Measurements from ENCODE around the gene ATP2A2.

ATP2A2 gene

DNA sequence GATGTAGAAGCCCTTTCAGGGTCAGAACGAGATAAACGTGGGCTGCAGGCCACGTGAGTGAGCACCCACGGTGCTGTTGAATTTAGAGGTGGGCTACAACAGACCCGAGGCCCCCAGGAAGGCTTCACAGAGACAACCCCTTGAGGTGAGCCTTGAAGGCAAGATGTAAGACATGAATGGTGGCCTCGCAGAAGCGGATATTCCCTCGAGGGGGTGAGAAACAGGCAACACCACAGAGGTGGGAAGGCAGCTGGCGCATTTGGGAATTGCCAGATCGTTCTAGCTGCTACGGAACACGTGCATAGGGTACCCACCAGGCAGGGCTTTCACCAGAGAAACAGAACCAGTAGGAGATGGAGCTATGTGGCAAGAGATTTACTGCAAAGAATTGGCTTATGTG lies 22.6 kb upstream of the ATP2A2 start:
- H3K4me3 ChIP-seq (ENCODE audit: low read depth, low read length) = no peak overlapping the region

- no peak overlapping the region for H3K4me3 ChIP-seq (ENCODE audit: low read depth, low read length)
These were observed 18.3 kb upstream of the ATP2A2 start for GRCh38 chr12:110262442-110263388.

- no peak overlapping the region for H3K4me3 ChIP-seq (ENCODE audit: low read depth, low read length)
These were observed 14.6 kb upstream of the ATP2A2 start for GRCh38 chr12:110266381-110266960.

DNA sequence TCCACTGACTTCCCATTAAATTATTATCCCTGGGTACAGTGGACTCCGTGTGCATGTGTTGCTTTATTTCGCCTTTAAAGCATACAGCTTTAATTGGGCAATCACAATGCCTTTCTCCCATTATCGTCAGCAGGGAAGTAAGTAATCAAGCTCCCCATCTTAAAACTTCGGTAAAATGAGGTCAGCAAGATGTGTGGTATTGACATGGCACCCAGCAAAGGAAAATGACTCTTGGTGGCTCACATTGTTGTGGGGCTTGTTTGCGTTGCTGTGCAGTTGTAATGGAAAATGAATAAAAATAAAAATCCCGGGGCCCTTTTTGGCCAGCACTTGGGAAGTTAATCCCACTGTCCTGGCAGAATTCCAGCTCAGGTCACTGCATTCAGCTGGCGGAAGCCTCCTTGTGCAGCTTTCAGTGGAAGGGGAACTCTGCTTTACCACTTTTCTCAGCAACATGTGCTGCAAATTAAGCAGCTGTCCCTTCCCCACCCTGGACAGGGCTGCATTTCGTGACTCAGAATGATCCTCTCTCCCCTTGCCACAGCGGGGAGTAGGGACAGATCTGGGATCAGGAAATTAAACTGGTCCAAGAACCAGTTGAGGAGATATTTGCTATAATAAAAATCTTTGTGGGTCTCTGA lies 13.9 kb upstream of the ATP2A2 start:
- H3K4me3 ChIP-seq (ENCODE audit: low read depth, low read length) = no peak overlapping the region

DNA sequence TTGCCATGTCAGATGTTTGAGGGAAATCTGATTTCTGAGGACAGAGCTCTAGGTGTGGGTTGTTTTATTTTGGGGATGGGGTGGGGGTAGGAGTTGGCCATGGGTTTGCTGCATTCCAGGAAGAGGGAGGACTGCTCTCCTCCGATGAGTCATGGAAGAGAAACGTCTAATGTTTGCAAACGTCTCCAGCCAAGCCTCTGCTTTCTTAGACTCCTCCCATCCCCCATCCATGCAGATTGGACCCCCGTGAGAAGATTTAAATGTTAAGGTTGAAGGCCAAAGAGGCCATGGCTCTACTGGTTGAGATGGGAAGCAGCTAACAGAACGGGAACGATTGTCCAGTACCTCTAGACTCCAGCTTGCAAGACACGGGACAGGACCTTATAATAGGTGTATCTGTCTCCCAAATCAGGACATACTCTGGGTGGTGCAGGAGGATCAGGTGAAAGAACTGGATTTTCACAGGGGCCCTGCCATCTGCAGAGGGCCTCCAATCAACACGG lies 11.4 kb upstream of the ATP2A2 start:
- H3K4me3 ChIP-seq (ENCODE audit: low read depth, low read length) = no peak overlapping the region

DNA sequence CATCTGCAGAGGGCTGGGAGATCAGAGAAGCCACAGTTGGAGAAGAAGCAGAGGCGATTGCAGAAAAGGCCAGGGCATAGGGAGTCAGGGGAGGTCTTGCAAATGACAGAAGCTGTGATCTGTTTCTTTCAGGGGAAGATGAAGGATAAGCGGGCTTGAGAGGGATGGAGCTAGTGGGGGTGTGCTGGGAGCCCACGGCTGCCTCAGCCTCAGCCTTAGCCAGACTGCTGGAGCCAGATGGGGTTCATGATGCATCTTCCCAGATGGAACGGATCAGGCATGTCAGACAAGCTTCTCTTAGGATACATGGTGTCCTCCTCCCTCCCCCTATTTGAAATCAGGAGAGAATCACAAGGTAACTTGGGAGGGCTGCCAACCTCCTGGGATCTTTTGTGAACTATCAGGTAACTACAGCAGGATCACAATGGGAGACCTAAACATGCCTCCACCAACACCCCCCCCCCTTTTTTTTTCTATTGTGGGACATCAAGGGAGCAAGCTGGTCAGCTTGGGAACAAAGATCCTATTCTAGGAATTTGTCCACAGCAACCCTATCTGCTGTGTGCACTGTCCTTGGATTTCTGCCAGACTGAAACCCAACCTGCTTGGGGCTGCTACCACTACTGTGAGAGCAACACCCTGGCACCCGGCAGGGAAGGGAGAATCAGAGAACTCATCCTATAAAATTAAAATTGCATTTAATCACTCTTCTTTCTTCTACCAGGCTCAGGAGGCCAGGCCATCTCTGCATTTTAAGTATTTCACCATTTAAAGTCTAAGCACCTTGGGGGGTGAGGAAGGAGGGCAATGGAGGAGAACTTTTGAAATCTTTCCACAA lies 10.7 kb upstream of the ATP2A2 start:
- H3K4me3 ChIP-seq (ENCODE audit: low read depth, low read length) = no peak overlapping the region

DNA sequence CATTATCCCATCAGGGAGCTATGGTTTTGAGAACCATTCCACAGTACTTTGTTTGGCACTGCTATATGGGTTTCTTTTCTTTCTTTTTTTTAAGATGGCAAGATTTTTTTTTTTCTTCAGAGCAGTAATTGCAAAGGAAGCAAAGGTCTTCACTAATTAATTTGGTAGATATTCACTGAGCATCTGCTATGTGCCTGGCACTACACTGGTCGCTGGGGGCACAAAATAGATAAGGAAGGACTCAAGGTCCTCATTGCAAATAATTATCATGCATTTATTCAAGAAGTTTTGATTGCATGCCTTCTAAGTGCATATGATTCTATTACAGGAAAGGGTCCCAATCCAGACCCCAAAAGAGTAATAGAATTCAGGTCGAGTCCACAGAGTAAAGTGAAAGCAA lies 10.0 kb upstream of the ATP2A2 start:
- H3K4me3 ChIP-seq (ENCODE audit: low read depth, low read length) = no peak overlapping the region

DNA sequence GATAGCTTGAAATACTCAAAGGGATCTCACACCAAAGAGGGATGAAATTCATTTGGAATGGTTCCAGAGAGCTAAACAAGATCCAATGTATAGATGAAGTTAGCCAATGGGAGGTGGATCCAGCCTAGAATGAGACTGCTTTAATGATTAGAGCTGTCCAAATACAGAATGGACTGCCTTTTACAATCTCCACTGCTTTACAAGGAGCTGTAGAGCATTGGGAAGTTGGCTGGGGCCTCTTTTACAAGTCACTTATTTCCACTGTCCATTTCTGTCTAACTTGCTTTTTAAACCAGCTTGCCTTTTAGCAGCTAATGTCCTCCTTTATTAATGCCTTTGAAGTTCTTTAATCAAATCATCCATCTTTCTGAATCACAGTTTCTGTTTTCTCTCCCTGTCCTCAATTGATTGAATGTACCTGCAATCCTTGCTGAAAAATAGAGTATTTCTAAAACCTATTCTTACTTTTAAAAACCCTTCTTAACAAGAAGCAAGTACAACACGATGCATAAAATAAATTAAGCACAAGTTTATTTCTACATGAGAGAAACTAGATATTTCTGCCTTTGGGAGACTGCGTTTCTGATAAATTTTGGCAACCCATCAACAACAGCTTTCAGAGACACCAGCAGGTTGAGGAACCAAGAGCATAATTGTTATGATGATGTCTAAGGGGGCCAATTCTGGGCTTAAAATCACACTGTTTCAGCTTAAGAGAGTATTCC lies 3.4 kb upstream of the ATP2A2 start:
- no peak overlapping the region for H3K4me3 ChIP-seq (ENCODE audit: low read depth, low read length)

DNA sequence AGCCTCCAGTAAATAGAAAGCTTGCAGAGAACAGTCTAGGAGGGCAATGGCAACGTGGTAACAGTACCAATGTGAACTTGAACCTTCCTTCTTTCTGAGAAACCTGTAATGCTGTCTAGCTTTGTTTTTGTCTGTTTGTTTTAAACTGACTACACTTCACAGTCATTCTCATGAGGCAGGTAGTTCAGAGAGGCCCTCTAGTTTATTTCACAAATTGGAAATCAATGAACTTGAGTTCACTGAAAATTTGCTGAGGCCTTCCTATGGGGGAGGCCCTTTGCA lies 2.9 kb upstream of the ATP2A2 start:
- H3K4me3 ChIP-seq (ENCODE audit: low read depth, low read length) = no peak overlapping the region

GRCh38 chr12:110279566-110280375 lies 1.3 kb upstream of the ATP2A2 start:
- H3K4me3 ChIP-seq (ENCODE audit: low read depth, low read length) = peak overlapping the region; percentile 82

- H3K4me3 ChIP-seq (ENCODE audit: low read depth, low read length) = peak overlapping the region; percentile 82
These were observed 662 bp upstream of the ATP2A2 start for GRCh38 chr12:110280392-110280778.

- peak overlapping the region; percentile 98 for H3K4me3 ChIP-seq (ENCODE audit: low read depth, low read length)
These were observed 677 bp downstream of the ATP2A2 start for GRCh38 chr12:110281549-110282299.

GRCh38 chr12:110282300-110282860 lies 1.3 kb downstream of the ATP2A2 start:
- peak overlapping the region; percentile 98 for H3K4me3 ChIP-seq (ENCODE audit: low read depth, low read length)

DNA sequence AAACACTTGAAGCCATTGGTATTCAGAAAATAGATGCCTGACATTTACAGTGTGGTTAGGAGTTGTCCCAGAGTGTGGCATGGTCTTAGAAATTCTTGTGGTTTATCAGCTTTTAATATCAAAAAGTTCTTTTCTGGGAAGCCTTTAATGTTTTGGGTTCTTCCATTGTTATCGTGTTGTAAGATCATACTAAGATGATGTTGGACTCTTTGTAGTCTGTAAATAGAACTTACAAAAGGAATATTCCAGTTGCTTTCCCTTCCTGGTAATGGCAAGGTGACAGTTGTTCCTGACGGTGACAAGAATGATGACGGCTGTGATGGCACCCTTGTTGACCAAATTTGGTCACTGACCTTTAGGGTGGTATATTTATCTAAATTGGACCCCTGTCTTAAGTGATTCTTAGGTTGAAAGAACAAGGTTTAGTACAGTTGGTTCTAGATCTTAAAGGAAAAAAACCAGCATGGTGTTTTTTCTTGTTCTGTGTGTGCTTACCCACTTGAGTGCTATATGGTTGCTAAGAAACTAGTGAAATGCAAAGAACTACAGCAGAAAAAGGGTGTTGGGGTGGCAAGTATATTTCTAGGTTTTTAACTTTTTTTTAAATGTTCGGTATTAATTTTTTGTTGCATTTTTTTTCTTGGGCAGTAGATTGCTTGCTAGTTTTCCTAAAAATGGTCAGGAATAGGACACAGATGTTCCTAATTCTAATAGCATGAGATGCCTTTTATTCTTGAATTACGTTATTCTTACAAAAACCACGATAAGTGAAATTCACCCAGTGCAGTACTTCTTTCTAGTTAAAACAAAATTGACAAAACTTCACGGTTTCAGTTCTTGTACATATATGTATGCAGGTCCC lies 2.1 kb downstream of the ATP2A2 start:
- peak overlapping the region; percentile 98 for H3K4me3 ChIP-seq (ENCODE audit: low read depth, low read length)

GRCh38 chr12:110284597-110284996 lies 3.5 kb downstream of the ATP2A2 start:
- no peak overlapping the region for H3K4me3 ChIP-seq (ENCODE audit: low read depth, low read length)

DNA sequence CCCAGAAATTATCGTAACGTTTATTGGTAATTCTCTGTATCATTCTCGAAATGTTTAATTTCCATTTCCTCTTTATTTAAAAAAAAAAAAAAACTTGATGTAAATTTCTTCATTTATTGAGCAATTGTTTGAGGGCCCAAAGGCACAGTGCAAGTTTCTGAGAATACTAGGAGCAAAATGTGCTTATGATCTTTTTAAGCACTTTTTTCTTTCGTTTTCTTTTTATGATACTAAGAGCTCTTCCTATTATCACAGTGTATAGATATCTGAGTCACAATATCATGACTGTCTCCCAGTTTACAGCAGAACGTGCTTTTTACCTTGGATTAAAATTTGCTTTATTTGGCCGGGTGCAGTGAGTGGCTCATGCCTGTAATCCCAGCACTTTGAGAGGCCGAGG lies 5.6 kb downstream of the ATP2A2 start:
- H3K4me3 ChIP-seq (ENCODE audit: low read depth, low read length) = no peak overlapping the region

DNA sequence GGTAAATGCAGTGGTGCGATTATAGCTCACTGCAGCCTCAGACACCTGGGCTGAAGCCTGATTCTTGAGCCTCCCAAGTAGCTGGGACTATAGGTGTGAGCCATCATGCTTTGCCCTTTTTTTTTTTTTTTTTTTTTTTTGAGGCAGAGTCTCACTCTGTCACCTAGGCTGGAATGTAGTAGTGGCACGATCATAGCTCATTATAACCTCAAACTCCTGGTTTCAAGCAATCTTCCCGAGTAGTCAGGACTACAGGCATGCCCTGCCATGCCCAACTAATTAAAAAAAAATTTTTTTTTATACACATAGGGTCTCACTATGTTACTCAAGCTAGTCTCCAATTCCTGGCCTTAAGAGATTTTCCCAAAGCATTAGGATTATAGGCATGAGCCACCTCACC lies 6.9 kb downstream of the ATP2A2 start:
- no peak overlapping the region for H3K4me3 ChIP-seq (ENCODE audit: low read depth, low read length)

All from iPS-11a (cell line).